B cell (primary cell): Measurements from ENCODE around the gene TMEM131L. TPM values are rescaled to one million over a fixed set of nuclear protein-coding genes. Genes with fewer than 3 reads are reported as not detected.

Source experiments
- ATAC-seq: fragments of 200-7000 bp; cut with Tn5 transposase; one replicate; pipeline ENCODE4 v1.10.0; 2021; ENCODE audit warnings: low read depth, mild to moderate bottlenecking, moderate number of reproducible peaks, moderate library complexity
- CTCF ChIA-PET: fragments of 350-600 bp; sonication (Branson Sonifier 250); formaldehyde crosslinking; loops from one replicate; lab custom pipeline; 2021; ENCODE audit warnings: antibody characterized with exemption, inconsistent platforms; lab: Charles Lee
- POLR2A ChIA-PET: fragments of 350-600 bp; sonication (Branson Sonifier 250); formaldehyde crosslinking; loops from one replicate; lab custom pipeline; 2021; ENCODE audit warnings: antibody characterized with exemption; lab: Charles Lee
- DNase-seq: peaks from one replicate; pipeline ENCODE4 v3.0.0; 2013
- H2AFZ ChIP-seq: 2 replicates; pipeline ENCODE4 v1.6.1; 2012; ENCODE audit warnings: mild to moderate bottlenecking, low read depth, low read length; ENCODE audit not compliant: insufficient read depth, poor library complexity, severe bottlenecking
- H3K27ac ChIP-seq, 2 donors: 1 replicate in 1 of 2; 2 replicates in 1 of 2; pipeline ENCODE4 v1.5.1; 2012 to 2013; ENCODE audit warnings: low read length in 2 of 2, mild to moderate bottlenecking in 2 of 2, moderate library complexity in 1 of 2
- H3K27me3 ChIP-seq, 4 experiments: fragments of 200-600 bp in 1 of 4; sonication (generic) in 1 of 4; replicated peaks in 1 of 4; 1 replicate in 2 of 4; 2 replicates in 2 of 4; pipeline versions ENCODE4 v1.6.1 to v1.7.0; 2013 to 2016; ENCODE audit warnings: low read length in 3 of 4, mild to moderate bottlenecking in 2 of 4, mixed read lengths in 1 of 4, moderate library complexity in 1 of 4; ENCODE audit not compliant: insufficient read depth in 4 of 4, control insufficient read depth in 3 of 4; ENCODE audit errors: control extremely low read depth in 1 of 4
- H3K36me3 ChIP-seq, 2 experiments: replicated peaks in 1 of 2; 1 replicate in 1 of 2; 2 replicates in 1 of 2; pipeline versions ENCODE4 v1.6.1 to v1.7.1; 2013; ENCODE audit warnings: low read length in 1 of 2; ENCODE audit not compliant: insufficient read depth in 2 of 2, control insufficient read depth in 1 of 2; ENCODE audit errors: control extremely low read depth in 1 of 2, extremely low read depth in 1 of 2
- H3K4me1 ChIP-seq, 2 donors: fragments of 200-600 bp in 1 of 2; sonication (generic) in 1 of 2; 1 replicate in 1 of 2; 2 replicates in 1 of 2; pipeline versions ENCODE4 v1.5.1 to v1.6.1; 2013 to 2017; ENCODE audit warnings: low read length in 2 of 2; ENCODE audit not compliant: control insufficient read depth in 2 of 2, insufficient read depth in 2 of 2
- H3K4me2 ChIP-seq: replicated peaks from 2 replicates; pipeline ENCODE3; 2012; ENCODE audit warnings: mild to moderate bottlenecking, low read depth, low read length; ENCODE audit not compliant: poor library complexity, severe bottlenecking
- H3K4me3 ChIP-seq, 5 experiments: fragments of 200-600 bp in 1 of 5; sonication (generic) in 1 of 5; 1 replicate in 3 of 5; 2 replicates in 2 of 5; pipeline versions ENCODE4 v1.5.1 to v1.7.0; 2011 to 2016; ENCODE audit warnings: low read length in 4 of 5, mild to moderate bottlenecking in 4 of 5, low read depth in 2 of 5, control low read depth in 1 of 5, moderate library complexity in 1 of 5; ENCODE audit not compliant: insufficient read depth in 1 of 5; ENCODE audit errors: control extremely low read depth in 1 of 5, extremely low read depth in 1 of 5
- H3K79me2 ChIP-seq: fragments of 200-600 bp; sonication (generic); one replicate; pipeline ENCODE4 v1.6.0; 2016; ENCODE audit warnings: low read length; ENCODE audit not compliant: control insufficient read depth, insufficient read depth
- H3K9ac ChIP-seq: fragments of 200-600 bp; sonication (generic); 2 replicates; pipeline ENCODE4 v1.6.1; 2017; ENCODE audit warnings: mild to moderate bottlenecking, low read length, moderate library complexity
- H3K9me3 ChIP-seq, 3 donors: one replicate each; pipeline versions ENCODE4 v1.6.1 to v1.7.1; 2013; ENCODE audit warnings: low read length in 2 of 3; ENCODE audit not compliant: control insufficient read depth in 2 of 3, insufficient read depth in 1 of 3; ENCODE audit errors: control extremely low read depth in 1 of 3
- H4K20me1 ChIP-seq: 2 replicates; pipeline ENCODE4 v1.6.0; 2012; ENCODE audit warnings: mild to moderate bottlenecking, low read length; ENCODE audit not compliant: insufficient read depth, control insufficient read depth, poor library complexity, severe bottlenecking
- H3K27ac Mint-ChIP-seq: one replicate; pipeline ENCODE4 v1.8.0; 2021; ENCODE audit warnings: mixed read lengths
- H3K27me3 Mint-ChIP-seq: one replicate; pipeline ENCODE4 v1.8.0; 2021; ENCODE audit warnings: mixed read lengths
- H3K4me1 Mint-ChIP-seq: one replicate; pipeline ENCODE4 v1.8.0; 2021; ENCODE audit warnings: mixed read lengths
- H3K4me3 Mint-ChIP-seq: one replicate; pipeline ENCODE4 v1.8.0; 2021; ENCODE audit warnings: mixed read lengths
- H3K9me3 Mint-ChIP-seq: one replicate; pipeline ENCODE4 v1.8.0; 2022; ENCODE audit warnings: mixed read lengths; ENCODE audit not compliant: insufficient read depth
- EZH2 ChIP-seq: IDR thresholded peaks from 2 replicates; pipeline ENCODE4 v1.6.1; 2012; ENCODE audit warnings: borderline replicate concordance, low read depth, mild to moderate bottlenecking, moderate library complexity, low read length; ENCODE audit not compliant: insufficient read depth, poor library complexity, severe bottlenecking
- WGBS: methylation state at CpG from one replicate; pipeline ENCODE4 v1.1.5; 2013; ENCODE audit warnings: missing lambda C conversion rate; ENCODE audit not compliant: insufficient coverage; 5-methylcytosine and 5-hydroxymethylcytosine counted together
- intact Hi-C: fragments of 100-400 bp; cut with micrococcal nuclease; formaldehyde crosslinking; loops from one replicate; pipeline ENCODE4 v1.10.0; 2022
- polyA plus RNA-seq: library from polyadenylated mRNA; depleted of rRNA; stranded (reverse); fragments of >200 nt; gene quantifications from 2 replicates; pipeline ENCODE4 v1.2.3, GENCODE V29; 2012
- total RNA-seq, 2 donors: library from RNA; stranded (reverse); fragments of 120-200 nt in 1 of 2; gene quantifications; 1 replicate in 1 of 2; 2 replicates in 1 of 2; pipeline versions ENCODE4 v1.2.3 to v1.2.4, GENCODE V29; 2013 to 2022
- TF ChIP-seq, protein P1 (sequence below): fragments of 200-600 bp; IDR thresholded peaks from one replicate; pipeline ENCODE4 v1.8.0; 2022; ENCODE audit warnings: antibody characterized with exemption, mild to moderate bottlenecking

The TMEM131L gene
- total and polyA plus RNA-seq, 2 donors (not counting 1 experiment from before 2014, with no cell fraction given) = 56.4 to 120 TPM

DNA sequence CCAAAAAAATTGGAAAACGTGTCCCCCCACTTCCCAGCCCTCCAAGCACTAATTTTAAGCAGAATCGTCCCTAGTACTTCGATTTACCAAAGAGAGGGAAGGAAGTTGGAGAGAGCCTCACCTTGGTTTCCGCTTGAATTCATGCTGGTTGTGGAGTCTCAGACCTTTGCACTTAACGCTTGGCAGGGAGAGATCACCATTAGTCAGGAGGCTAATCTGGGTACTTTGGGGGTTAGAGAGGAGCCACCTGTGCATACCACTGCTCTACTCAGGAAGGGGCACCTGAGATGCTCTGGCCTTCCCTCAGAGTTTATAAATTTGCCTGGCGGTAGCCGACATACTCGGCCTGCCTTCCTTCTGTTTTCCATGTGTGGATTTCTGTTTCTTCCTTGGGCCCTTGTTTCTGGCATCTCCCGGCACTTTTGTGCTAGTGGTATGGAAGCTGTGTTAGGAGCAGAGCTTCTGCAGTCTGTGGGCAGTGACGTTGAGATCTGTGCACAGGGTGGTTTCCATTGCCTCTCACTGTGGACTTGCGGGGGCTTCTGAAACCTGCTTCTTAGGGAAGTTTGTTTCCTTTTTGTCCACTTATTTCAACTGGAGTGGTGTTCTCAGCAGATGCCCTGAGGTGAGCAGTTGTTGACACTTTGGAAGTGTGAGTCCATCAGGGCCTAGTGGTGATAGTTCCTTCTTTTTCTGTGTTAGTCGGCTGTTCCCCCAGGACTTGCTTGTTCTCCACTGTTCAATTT is 104.2 kb downstream of the TMEM131L start:
- Histone ChIP-seq H3K27ac (peak overlapping the region; percentile 26 to 65), H3K36me3 (peaks cover 14 to 48% of the 10 kb centered on the region in 2 experiments), H3K4me3 (no peak overlapping the region), H3K27me3 (no peaks in the 10 kb centered on the region), H4K20me1 (peaks cover 71% of the 10 kb centered on the region), H3K79me2 (peaks cover 100% of the 10 kb centered on the region), H3K9me3 (no peaks in the 10 kb centered on the region), H3K9ac (no peak overlapping the region), H2AFZ (no peak overlapping the region), H3K4me2 (peak overlapping the region; percentile 0), H3K4me1 (peaks cover 43 to 46% of the 10 kb centered on the region in 2 donors)
- Mint-ChIP-seq H3K27me3 (no peaks in the 10 kb centered on the region), H3K9me3 (no peaks in the 10 kb centered on the region), H3K4me3 (peak overlapping the region; percentile 7), H3K4me1 (peaks cover 68% of the 10 kb centered on the region), H3K27ac (peak overlapping the region; percentile 68)
- peak; percentile 46 for DNase-seq
- POLR2A ChIA-PET = no interaction called here
- intact Hi-C loops = loop anchor here (5.0 kb wide), 1 partner anchor 83 kb away; no protein-coding TSS in a partner anchor
- no peak for TF ChIP-seq EZH2
- TF ChIP-seq, protein P1, sequence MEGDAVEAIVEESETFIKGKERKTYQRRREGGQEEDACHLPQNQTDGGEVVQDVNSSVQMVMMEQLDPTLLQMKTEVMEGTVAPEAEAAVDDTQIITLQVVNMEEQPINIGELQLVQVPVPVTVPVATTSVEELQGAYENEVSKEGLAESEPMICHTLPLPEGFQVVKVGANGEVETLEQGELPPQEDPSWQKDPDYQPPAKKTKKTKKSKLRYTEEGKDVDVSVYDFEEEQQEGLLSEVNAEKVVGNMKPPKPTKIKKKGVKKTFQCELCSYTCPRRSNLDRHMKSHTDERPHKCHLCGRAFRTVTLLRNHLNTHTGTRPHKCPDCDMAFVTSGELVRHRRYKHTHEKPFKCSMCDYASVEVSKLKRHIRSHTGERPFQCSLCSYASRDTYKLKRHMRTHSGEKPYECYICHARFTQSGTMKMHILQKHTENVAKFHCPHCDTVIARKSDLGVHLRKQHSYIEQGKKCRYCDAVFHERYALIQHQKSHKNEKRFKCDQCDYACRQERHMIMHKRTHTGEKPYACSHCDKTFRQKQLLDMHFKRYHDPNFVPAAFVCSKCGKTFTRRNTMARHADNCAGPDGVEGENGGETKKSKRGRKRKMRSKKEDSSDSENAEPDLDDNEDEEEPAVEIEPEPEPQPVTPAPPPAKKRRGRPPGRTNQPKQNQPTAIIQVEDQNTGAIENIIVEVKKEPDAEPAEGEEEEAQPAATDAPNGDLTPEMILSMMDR = no peak
- CTCF ChIA-PET = interaction anchor here (1.3 to 6.3 kb wide), 7 partner anchors 10 to 229 kb away, joined by 3 to 83 read pairs (median 5); partner anchors contain the start of genes MND1 and TMEM131L
- no peak for ATAC-seq
- WGBS = 72% methylated on average over 8 of the region's 12 CpGs
